G401 (cell line): ENCODE measurements around the gene WRAP73. TPM values are rescaled to one million over a fixed set of nuclear protein-coding genes. Genes with fewer than 3 reads are reported as not detected.
A peak's percentile ranks its signal among the peaks of the same experiment; 100 is the strongest.

Experiments
- DNase-seq: peaks from one replicate; pipeline ENCODE4 v3.0.0-alpha.2; 2015; ENCODE audit warnings: low spot score
- in situ Hi-C: cut with HindIII; loops from 2 replicates; pipeline ENCODE4 v1.10.0; 2016; ENCODE audit warnings: low sequenced_read_pairs, mixed read lengths
- total RNA-seq: library from RNA; depleted of rRNA; stranded (reverse); fragments of >200 nt; shearing (Covaris generic); gene quantifications from 2 replicates; pipeline ENCODE4 v1.2.3, GENCODE V29; 2014

WRAP73 gene
- total RNA-seq, 1 experiment from 2014 or later = 40.8 TPM

DNA sequence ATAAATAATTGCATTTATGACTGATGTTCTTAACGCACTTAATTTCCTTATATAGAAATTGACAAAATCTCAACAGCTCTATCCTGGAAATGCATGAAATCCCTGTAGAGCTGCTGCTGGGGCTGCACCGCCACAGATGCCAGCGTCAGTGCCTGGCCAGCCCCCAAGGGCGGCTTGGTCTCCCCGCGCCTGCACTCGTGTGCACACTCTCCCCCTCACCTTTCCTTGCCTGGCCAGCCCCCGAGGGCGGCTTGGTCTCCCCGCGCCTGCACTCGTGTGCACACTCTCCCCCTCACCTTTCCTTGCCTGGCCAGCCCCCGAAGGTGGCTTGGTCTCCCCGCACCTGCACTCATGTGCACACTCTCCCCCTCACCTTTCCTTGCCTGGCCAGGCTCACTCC lies 13.8 kb downstream of the WRAP73 start:
- in situ Hi-C loops = no loop called here
- DNase-seq = no peak

DNA sequence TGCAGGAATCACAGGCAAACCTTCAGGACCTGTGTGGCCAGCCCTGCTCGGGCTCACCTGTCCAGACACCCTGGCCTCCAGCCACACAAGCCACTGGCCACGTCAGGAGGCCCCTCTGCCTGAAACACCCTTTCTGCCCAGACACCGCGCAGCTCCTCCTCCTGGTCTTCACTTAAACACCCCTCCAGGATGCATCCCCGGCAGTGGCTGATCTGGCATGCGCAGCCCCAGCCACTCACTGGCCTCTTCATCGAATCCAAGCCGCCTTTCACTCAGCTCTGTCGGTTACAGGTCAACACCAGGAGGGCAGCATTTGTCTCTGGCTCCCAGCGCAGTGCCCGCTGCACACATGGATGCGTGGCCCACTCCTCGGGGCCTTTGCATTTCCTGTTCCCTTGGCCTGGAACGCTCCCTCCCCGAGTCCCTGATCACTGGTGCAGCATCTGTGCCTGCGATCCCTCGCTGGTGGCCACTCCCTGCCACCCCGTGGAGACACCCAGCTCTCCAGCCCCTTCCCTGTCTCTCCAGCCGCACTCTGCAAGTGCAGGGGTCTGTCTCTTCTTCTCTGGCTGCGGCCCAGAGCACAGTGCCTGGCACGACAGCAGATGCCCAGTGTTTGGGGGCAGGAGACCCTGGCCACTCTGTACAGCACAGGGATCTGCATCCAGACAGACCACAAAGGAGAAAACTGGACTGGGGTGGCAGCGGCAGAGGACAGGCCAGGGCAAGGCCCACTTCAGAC lies 15.7 kb downstream of the WRAP73 start:
- DNase-seq = no peak
- in situ Hi-C loops = no loop called here

DNA sequence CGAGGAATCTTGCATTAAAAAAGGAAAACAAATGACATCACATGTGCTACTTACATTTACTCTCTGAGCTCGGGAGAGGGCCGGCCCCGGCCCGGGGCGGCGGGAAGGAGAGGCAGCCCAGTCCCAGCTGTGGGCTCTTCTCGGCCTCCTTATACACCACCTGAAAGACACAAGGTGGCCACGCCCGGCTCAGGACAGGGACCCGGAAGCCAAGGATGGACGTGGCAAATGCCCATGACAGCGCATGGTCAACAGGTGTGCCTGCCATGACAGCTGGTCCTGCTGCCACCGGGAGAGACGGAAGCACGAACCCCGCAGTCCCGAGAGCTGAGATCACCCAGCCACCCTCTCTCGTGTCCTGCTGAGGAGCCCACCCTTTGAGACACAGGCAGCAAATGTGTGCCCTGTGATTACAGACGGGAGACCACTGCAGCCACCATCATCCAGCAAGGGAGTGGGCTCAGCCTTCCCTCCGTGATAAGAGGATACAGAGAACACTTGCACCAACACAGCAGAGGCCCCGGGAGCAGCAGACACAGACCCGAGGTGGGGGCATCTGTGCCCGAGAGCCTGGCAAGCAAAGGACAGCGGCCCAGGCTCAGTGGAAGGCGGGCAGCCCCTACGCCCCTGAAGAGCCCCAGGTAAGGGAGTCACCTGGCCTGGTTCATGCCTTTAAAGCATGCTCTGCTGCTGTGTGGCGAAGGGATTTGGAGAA lies 16.4 kb downstream of the WRAP73 start:
- in situ Hi-C loops = no loop called here
- DNase-seq = no peak

DNA sequence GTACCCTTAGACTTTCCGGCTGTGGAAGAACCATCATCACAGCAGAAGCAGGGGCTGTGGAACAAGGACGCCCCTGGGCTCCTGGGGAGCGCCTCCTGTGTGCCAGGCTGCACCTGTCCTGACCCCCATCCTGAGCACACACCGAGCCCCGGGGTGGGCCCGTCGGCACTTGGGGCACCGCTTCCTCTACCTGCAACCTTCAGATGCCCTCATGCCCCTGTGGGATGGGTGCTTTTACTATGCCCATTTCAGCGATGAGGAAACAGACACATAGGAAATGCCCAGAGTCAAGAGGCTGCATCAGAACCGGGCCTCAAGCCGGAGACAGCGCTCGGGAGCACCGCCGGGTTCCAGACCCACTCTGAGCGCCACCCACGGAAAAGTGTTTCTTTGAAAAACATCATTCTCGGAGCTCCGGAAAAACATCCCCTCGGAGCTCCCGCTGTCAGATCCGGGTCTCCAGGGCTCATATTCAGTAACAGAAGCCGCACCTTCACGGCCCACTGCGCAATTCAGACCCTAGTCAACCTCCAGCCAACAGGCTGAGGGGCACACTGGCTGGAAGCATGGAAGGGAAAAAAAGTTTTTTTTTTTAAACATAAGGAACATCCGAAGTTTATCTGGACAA lies 17.1 kb downstream of the WRAP73 start:
- in situ Hi-C loops = no loop called here
- no peak for DNase-seq

DNA sequence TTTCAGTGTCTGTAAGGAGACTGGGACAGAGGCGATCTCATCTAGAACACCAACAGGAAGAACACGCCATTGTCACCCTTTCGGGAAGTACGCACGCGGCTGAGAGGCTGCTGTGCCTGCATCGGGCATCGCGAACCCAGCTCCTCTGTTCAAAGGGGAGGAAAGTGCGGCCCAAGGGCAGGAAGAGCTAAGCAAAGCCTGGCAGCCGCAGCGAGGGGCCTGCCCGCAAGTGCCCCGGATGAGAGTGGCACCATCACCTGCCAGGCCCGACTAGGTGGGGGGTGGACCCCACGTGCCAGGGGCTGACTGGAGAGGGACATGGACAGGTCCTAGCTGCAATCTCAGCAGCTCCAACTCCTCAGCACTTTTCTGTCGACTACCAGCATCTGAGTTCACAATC lies 17.6 kb downstream of the WRAP73 start:
- in situ Hi-C loops = no loop called here
- DNase-seq = no peak

DNA sequence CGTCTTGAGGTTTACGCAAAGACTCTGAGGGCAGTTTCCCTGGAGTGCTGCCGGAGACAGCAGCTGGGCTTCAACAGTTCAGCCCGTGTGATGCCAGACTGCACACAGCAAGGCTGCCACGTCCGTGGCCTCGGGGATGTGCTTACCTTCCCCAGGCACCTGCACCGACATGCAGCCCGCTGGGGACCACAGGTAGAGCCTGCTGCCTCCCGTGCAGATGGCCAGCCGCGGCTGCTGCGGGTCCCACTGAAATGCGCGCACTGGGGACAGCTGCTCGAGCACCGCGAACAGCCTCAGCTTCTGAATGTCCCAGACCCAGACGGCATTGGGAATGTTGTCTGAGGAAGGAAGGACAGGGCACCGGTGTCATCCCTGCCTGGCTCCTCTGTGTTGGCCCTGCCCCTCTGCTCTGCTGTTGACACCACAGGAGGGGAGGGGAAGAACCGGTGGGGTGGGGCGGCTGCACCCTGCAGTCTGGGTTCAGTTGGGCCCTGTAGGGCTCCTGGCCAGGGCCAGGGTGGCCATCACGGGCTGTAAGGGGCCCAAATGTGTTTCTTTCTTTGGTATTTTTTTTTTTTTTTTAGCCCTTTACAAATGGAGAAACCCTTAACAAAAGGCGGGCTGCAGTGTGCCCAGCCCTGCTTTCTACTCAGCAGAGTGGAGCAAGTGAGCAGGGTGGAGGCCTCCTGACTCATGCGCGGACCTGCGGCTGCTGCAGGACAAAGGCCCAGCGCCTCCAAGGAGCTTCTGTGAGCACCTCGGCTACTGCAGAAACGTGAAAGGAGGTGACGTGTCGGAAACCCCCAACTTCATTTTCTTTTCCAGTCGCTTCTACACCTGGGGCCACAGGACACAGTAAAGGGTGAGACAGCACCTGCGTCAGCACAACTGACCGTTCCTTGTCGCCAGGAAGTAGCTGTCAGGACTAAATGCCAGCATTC lies 18.3 kb downstream of the WRAP73 start:
- DNase-seq = no peak
- in situ Hi-C loops = no loop called here

DNA sequence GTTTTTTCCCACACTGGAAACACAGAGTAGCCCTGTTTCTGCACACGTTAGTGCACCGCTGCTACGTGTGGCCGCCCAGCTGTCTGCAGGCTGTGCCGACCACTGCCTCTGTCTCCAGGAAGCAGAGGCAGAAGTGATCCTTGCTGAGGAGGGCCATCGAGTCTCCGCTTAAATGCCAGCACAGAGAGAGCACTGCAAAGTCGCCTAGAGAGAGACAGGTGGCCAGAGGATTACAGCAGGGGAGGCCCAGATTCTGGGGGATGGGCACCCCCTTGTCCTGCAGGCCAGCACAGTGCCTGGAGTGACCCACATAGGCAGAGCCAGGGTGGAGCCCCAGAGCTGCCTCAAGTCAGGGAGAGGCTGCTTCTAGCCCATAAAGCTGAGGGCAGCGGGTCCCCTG lies 19.0 kb downstream of the WRAP73 start:
- DNase-seq = peak; percentile 27
- in situ Hi-C loops = no loop called here

DNA sequence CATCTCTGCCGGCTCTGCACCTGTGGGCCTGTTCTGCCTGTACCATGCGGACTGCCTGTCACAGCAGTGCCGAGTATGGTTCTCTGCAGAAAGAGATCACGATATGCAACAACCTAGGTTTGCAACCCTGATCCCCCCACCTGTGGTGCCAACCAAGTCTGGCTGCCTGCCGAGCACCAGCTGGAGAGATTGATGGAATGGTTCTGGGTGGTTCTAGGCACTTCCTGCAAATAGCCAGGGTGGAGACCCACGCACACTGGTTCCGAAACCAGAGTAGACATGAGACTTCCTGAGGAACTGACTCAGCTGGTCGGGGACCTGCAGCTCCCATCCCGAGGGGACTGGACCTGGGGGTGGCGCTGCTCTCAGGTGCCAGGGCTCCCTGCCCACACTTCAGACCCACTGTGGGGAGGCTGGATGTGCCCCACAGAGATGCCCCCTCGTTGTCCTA lies 19.7 kb downstream of the WRAP73 start:
- no peak for DNase-seq
- in situ Hi-C loops = no loop called here

DNA sequence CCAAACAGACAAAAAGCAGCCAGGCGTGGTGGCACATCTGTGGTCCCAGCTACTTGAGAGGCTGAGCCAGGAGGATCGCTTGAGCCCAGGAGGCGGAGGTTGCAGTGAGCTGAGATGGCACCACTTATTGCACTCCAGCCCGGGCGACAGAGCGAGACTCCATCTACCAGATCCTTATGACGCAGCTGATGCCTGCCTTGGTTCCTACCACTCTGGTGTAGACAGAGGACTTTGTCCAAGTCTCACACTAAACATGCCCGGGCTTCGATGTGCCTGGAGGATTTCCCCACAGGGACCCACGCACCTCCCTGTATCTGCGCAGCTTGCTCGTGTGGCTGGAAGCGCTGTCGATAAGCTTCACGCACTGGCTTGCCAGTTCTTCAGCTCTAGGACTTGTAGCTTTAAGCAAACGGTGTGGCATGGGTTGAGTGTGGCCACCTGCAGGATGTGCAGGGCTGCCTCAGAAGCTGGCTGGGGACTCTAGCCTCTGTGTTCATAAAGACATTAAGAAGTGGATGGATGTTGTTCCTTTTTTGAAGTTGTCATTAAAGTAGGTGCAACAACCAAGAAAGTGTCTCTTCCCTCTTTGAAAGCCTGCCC lies 20.2 kb downstream of the WRAP73 start:
- in situ Hi-C loops = loop anchor here (5.0 kb wide), 1 partner anchor 92 kb away; no protein-coding TSS in a partner anchor
- no peak for DNase-seq

DNA sequence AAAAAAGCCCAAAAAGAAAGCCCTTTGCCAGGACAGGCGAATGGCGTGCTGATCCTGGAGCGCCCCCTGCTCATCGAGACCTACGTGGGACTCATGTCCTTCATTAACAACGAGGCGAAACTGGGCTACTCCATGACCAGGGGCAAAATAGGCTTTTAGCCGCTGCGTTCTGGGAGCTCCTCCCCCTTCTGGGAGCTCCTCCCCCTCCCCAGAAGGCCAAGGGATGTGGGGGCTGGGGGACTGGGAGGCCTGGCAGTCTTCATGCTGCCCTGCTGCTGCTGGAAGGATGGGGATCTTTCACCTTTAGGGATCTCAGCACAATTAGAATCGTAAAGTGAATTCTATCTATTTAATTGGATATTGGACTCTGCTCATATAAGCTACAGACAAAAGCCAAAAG lies 21.5 kb downstream of the WRAP73 start:
- no peak for DNase-seq
- in situ Hi-C loops = loop anchor here (5.0 kb wide), 1 partner anchor 91 kb away; no protein-coding TSS in a partner anchor

DNA sequence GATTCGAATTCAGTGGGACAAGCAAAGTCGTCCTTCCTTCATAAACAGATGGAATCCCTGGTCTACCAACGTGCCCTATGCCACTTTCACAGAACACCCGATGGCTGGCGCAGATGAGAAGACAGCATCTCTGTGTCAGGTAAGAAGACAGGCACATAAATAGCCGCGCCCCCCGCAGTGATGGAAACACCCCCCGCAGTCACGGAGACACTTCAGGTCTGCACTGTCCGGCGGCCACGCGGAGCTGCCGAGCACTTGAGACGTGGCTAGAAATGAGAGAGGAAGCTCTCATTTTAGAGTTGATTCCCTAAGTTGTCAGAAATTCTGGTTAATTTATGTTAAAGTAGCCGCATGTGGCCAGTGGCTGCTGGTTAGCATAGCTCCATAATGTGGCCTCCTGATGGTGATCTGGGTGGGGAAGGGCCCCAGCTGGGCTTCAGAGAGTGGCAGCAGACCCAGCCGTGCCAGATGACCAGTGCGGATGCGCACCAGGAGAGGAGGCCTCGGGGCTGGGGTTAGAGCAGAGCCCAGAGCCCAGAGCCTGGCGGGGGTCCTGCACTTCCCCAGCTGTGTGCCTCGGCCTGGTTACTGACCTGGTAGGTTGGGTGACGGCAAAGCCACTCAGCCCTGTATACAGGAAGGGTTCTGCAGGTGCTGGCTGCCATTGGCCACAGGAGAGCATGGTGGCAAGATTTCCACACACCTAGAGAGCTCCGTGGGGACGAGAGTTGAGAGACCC lies 22.2 kb downstream of the WRAP73 start:
- in situ Hi-C loops = loop anchor here (5.0 kb wide), 1 partner anchor 90 kb away; no protein-coding TSS in a partner anchor
- DNase-seq = no peak

DNA sequence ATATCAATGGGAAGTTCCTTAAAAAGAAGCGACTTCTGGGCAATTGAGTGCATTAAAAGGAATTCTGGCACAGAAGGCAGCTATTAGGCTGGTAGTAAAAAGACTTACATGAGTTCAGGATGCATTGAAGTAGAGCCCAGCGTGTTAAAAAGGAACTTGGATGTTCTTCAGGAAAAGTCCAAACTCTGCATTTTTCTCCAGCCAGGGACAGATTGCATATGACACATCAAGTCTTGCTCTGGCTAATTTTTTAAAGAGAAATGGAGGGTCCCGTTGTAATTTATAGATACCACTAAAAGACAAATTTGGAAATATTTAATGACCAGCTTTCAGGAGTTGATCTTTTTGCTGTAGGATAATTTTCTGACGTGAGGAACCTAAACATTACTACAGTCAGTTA lies 23.9 kb downstream of the WRAP73 start:
- in situ Hi-C loops = loop anchor here (5.0 kb wide), 1 partner anchor 89 kb away; no protein-coding TSS in a partner anchor
- DNase-seq = no peak

DNA sequence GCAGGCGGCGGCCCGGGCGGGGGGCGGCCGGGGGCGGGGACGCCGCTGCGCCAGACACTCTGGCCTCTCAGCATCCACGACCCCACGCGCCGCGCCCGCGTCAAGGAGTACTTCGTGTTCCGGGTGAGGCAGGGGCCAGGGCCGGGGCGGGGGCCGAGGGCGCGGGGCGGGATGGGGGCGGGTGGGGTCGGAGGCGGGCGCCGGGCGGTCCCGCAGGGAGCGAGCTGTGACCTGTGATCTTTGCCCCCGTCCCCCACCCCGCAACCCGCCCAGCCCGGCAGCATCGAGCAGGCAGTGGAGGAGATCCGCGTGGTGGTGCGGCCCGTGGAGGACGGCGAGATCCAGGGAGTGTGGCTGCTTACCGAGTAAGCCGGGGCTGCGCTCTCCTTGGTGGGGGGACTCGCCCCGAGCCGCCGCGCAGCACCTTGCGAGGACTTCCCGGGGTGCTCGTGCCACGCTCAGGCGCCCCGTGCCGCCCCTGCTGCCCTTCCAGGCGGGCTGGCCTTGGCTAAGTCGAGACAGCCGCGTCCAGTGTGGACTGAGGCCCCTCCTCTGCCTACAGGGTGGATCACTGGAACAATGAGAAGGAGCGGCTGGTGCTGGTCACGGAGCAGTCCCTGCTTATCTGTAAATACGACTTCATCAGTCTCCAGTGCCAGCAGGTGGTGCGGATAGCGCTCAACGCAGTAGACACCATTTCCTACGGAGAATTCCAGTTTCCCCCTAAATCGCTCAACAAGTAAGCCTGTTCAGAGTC lies 24.6 kb downstream of the WRAP73 start:
- no peak for DNase-seq
- in situ Hi-C loops = loop anchor here (5.0 kb wide), 1 partner anchor 88 kb away; no protein-coding TSS in a partner anchor

DNA sequence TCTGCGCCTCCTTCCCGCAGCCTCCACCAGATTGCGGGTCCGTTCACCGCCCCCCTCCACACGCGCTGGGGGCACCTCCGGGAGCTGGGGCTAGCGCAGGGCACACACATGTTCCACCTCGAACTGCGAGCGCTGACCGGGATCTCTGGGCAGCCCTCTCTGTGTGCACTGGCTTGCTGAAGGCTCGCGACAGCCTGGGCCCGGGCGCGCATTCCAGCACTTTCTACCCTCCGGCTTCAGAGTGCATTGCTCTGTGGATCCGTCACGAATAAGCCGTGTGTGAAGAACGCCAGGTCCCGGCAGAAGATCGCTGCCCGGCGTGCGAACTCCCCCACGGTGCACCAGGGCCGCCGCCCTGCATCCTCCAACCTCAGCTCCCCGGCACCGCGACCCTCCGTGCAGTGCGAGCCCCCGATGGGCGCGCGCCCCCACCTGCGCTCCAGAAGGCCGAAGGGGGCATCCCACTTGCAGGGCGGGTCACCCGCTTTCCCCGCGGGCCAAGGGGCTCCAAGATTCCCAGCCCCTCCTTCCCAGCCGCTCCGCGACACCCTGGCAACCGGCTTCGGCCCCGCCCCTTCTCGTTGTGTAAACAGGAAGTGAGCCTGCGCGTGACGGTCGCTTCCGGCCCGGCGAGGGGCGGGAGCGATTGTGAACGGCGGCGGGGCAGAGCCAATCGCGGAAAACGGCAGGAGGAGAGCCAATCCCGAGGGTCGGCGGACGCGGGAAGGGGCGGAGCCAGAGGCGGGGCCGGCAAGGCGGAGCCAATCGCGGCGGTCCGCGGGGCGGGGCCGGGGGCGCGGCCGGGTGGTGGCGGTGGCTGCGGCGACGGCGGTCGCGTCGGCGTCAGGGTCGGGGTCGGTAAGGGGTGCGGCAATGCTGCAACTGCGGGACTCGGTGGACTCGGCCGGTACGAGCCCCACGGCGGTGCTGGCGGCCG lies 25.4 kb downstream of the WRAP73 start, which contains the start of gene TPRG1L:
TPRG1L (plus strand) TSS at position 816 of the 937 bp plus-strand sequence; CDS start at position 874, 58 bp downstream.
- in situ Hi-C loops = loop anchor here (5.0 kb wide), 1 partner anchor 87 kb away; no protein-coding TSS in a partner anchor
- DNase-seq = peak; percentile 97

DNA sequence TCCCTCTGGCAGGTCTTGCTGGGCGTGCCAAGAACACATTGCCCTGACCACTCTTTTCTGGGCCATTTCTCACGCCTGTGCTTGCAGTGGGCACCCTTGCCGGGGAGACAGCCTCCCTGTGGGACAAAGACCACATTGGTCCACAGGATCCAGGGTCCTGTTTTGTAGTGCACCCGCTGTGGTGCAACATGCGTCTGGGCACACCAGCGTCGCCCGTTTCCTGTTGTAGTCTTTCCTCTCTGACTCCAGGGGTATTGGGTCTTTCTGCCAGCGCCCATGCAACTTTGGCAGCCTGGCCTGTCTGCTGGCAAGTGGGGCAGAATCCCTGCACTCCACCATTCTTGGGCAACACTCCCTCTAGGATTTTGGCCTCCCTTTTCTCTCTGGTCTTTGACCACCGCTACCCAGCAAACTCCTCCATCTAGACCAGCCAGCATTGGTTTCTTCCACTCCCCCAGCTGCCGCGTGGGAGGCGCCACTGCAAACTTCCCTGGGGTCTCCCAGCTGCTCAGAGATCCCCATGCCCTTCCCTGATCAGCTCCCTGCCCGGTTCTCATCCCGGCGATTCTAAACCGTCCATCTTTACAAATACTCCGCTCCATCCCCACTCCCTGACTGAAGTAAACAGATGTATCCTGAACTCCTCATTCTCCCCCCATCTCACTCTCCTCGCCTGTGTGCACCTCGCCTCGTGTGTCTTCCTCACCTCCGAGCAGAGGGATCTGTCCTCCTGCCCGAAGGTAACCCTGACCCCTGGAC lies 26.3 kb downstream of the WRAP73 start:
- DNase-seq = no peak
- in situ Hi-C loops = no loop called here
